OCI-LY1 (cell line): ENCODE results near the gene POLR1F.

Experiments
- EZH2 ChIP-seq: fragments of 200-600 bp; sonication (generic), shearing (Covaris generic); IDR thresholded peaks from 2 replicates; pipeline ENCODE4 v1.8.0; 2017; ENCODE audit warnings: borderline replicate concordance, mixed run types, mild to moderate bottlenecking, antibody characterized with exemption, low read length, moderate library complexity, mixed read lengths
- TF ChIP-seq, protein P1 (sequence below): fragments of 200-600 bp; sonication (generic), shearing (Covaris generic); IDR thresholded peaks from 2 replicates; pipeline ENCODE4 v1.5.1; 2017; ENCODE audit warnings: mild to moderate bottlenecking, antibody characterized with exemption, low read length, moderate library complexity, mixed read lengths

DNA sequence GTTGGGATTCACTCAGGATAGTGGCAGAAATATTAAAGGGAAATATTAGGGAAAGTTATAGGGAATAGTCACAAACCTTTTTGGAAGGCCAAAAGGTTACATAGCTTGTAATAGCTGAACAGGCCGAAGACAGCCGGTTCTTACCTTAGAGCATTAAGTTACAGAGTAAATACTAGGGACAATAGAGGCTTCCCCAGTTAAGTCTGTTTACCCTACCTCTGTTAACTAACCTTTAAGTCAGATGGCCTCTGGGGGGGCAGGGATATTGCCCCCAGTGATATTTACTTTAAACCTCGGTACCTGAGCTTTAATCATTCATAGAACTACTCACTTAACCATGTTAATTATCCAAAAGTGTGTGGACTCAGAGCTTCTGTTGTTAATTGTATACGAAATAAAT is 7.4 kb downstream of the POLR1F start:
- TF ChIP-seq, protein P1, sequence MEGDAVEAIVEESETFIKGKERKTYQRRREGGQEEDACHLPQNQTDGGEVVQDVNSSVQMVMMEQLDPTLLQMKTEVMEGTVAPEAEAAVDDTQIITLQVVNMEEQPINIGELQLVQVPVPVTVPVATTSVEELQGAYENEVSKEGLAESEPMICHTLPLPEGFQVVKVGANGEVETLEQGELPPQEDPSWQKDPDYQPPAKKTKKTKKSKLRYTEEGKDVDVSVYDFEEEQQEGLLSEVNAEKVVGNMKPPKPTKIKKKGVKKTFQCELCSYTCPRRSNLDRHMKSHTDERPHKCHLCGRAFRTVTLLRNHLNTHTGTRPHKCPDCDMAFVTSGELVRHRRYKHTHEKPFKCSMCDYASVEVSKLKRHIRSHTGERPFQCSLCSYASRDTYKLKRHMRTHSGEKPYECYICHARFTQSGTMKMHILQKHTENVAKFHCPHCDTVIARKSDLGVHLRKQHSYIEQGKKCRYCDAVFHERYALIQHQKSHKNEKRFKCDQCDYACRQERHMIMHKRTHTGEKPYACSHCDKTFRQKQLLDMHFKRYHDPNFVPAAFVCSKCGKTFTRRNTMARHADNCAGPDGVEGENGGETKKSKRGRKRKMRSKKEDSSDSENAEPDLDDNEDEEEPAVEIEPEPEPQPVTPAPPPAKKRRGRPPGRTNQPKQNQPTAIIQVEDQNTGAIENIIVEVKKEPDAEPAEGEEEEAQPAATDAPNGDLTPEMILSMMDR: no peak
- no peak for TF ChIP-seq EZH2
